Hematopoietic multipotent progenitor cell treated with erythropoietin and hydrocortisone succinate and interleukin-3 and kit ligand, for 8 days (in vitro differentiated cells): ENCODE measurements around the gene CAMK2B.

Experiments used
- DNase-seq: peaks from one replicate; pipeline ENCODE4 v3.0.0-alpha.2; 2015

Gene CAMK2B

GRCh38 chr7:44285561-44285960 lies 39.8 kb downstream of the CAMK2B start:
- no peak for DNase-seq

GRCh38 chr7:44284881-44285541 lies 40.4 kb downstream of the CAMK2B start:
- no peak for DNase-seq

- no peak for DNase-seq
These were observed 41.2 kb downstream of the CAMK2B start for GRCh38 chr7:44284216-44284615.

GRCh38 chr7:44283381-44284211 lies 41.8 kb downstream of the CAMK2B start:
- no peak for DNase-seq

- no peak for DNase-seq
These were observed 42.7 kb downstream of the CAMK2B start for GRCh38 chr7:44282601-44283171.

- DNase-seq, result no peak
These were observed 43.4 kb downstream of the CAMK2B start for GRCh38 chr7:44281811-44282600.

- no peak for DNase-seq
These were observed 44.2 kb downstream of the CAMK2B start for GRCh38 chr7:44280993-44281721.

GRCh38 chr7:44280636-44280992 lies 44.8 kb downstream of the CAMK2B start:
- DNase-seq, result no peak

- no peak for DNase-seq
These were observed 45.5 kb downstream of the CAMK2B start for GRCh38 chr7:44279731-44280505.

GRCh38 chr7:44279286-44279685 lies 46.1 kb downstream of the CAMK2B start:
- DNase-seq, result no peak

GRCh38 chr7:44278451-44279161 lies 46.8 kb downstream of the CAMK2B start:
- DNase-seq, result no peak

GRCh38 chr7:44277851-44278250 lies 47.5 kb downstream of the CAMK2B start:
- no peak for DNase-seq

- no peak for DNase-seq
These were observed 48.0 kb downstream of the CAMK2B start for GRCh38 chr7:44277391-44277790.

GRCh38 chr7:44276571-44277221 lies 48.7 kb downstream of the CAMK2B start:
- no peak for DNase-seq

GRCh38 chr7:44275957-44276570 lies 49.3 kb downstream of the CAMK2B start:
- DNase-seq, result no peak

GRCh38 chr7:44275146-44275545 lies 50.2 kb downstream of the CAMK2B start:
- no peak for DNase-seq

- no peak for DNase-seq
These were observed 50.8 kb downstream of the CAMK2B start for GRCh38 chr7:44274623-44274975.

- no peak for DNase-seq
These were observed 51.4 kb downstream of the CAMK2B start for GRCh38 chr7:44273681-44274622.

- no peak for DNase-seq
These were observed 52.4 kb downstream of the CAMK2B start for GRCh38 chr7:44272981-44273380.
